ENCODE data around the gene CYP27B1.

DNA sequence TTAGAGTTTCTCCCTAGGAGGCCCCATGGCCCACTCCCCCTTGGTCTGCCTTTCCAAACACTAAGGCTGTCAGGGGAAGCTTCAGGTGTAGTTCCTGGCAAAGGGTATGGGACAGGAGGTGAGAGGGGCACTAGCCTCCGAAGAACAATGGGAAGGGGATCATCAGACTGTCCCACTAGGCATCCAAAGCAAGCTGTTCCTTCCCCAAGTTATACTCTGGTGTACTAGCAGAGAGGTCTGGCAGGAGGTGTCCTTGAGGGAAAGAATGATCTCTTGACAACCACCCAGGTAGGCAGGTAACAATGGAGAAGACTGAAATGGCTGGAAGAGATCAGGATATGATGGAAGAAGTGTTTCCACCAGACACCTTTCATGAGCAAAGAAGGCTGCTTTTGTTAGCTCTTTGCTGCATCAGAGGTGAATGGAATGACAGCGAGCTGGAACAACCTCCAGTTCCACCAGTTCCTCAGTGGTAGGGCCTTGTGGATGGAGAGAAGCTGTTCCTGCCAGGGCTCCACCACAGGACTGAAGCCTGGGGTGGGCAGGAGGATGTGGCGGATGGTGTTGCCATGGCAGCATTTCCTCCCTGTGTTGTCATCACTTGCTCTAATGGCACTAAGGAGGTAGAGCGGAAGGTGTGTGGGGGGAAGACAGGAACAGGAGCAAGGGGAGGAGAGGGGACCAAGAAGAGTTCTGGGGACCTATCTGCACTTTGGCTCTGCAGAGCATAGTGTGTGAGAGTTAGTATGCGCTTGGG, 26.0 kb downstream of the CYP27B1 start:
- TF ChIP-seq, protein P1, sequence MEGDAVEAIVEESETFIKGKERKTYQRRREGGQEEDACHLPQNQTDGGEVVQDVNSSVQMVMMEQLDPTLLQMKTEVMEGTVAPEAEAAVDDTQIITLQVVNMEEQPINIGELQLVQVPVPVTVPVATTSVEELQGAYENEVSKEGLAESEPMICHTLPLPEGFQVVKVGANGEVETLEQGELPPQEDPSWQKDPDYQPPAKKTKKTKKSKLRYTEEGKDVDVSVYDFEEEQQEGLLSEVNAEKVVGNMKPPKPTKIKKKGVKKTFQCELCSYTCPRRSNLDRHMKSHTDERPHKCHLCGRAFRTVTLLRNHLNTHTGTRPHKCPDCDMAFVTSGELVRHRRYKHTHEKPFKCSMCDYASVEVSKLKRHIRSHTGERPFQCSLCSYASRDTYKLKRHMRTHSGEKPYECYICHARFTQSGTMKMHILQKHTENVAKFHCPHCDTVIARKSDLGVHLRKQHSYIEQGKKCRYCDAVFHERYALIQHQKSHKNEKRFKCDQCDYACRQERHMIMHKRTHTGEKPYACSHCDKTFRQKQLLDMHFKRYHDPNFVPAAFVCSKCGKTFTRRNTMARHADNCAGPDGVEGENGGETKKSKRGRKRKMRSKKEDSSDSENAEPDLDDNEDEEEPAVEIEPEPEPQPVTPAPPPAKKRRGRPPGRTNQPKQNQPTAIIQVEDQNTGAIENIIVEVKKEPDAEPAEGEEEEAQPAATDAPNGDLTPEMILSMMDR (IDR thresholded peaks at IDR 0.05; ENCODE audit: low read depth, low read length): no peak
- TF ChIP-seq POLR2A (IDR thresholded peaks at IDR 0.05; ENCODE audit: extremely low read depth, insufficient read length) (no peak), MYC (IDR thresholded peaks at IDR 0.05; ENCODE audit: low read depth, low read length) (no peak)
- TF ChIP-seq, protein P2, sequence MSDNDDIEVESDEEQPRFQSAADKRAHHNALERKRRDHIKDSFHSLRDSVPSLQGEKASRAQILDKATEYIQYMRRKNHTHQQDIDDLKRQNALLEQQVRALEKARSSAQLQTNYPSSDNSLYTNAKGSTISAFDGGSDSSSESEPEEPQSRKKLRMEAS (IDR thresholded peaks at IDR 0.05; ENCODE audit: low read depth, low read length): no peak
